ENCODE results near the gene CAPN13. TPM values are rescaled to one million over a fixed set of nuclear protein-coding genes. Genes with fewer than 3 reads are reported as not detected.

The CAPN13 gene
- total and polyA plus RNA-seq, 2 experiments from 2014 or later, result 0.50 to 0.94 TPM

GRCh38 chr2:30808695-30809094 lies 1.4 kb upstream of the CAPN13 start:
- TF ChIP-seq EZH2 (IDR thresholded peaks at IDR 0.05; ENCODE audit: low read depth, unreplicated experiment) (no peak), CREB1 (CRISPR knock-in tag; IDR thresholded peaks at IDR 0.05; ENCODE audit: low read depth) (no peak), ZNF114 (CRISPR knock-in tag; IDR thresholded peaks at IDR 0.05) (no peak), ZNF331 (CRISPR knock-in tag; IDR thresholded peaks at IDR 0.05; ENCODE audit: low read depth) (no peak), JUNB (IDR thresholded peaks at IDR 0.05; ENCODE audit: unreplicated experiment) (no peak)
- peaks cover 4% of the 10 kb centered on the region; the same call in 1 of the 2 replicates for H3K9me2 ChIP-seq (ENCODE audit: insufficient read depth)
- Mint-ChIP-seq H3K4me1 (peaks cover 13% of the 10 kb centered on the region), H3K27me3 (ENCODE audit: insufficient read depth, low read depth, poor library complexity) (peaks cover 2% of the 10 kb centered on the region), H3K27ac (no peak overlapping the region), H3K9me3 (0 out of 3 replicates have a peak, but pooled peaks cover 2% of the 10 kb centered on the region), H3K4me3 (no peak overlapping the region), H3K36me3 (ENCODE audit: low read depth) (no peaks in the 10 kb centered on the region; the same call in 2 of the 3 replicates)
- no peaks in the 10 kb centered on the region for H3K4me1 ChIP-seq (ENCODE audit: insufficient read depth)
- H3K79me2 ChIP-seq (replicated peaks; ENCODE audit: insufficient read depth), result no peaks in the 10 kb centered on the region
- no peak for ATAC-seq
- no peak overlapping the region for H2AFZ ChIP-seq
- no peaks in the 10 kb centered on the region for H4K20me1 ChIP-seq (replicated peaks; ENCODE audit: insufficient read depth)
- DNase-seq (ENCODE audit: low spot score), result no peak
- H3K36me3 ChIP-seq (ENCODE audit: insufficient read depth), result no peaks in the 10 kb centered on the region
- no peaks in the 10 kb centered on the region for H3K27me3 ChIP-seq (ENCODE audit: insufficient read depth)
- H3K4me3 ChIP-seq, result no peak overlapping the region
- H3K27ac ChIP-seq (ENCODE audit: low read depth), result no peak overlapping the region
- no peaks in the 10 kb centered on the region for H3F3A ChIP-seq (replicated peaks; ENCODE audit: low read depth)
- H3K4me2 ChIP-seq, result no peak overlapping the region

GRCh38 chr2:30803281-30803680 lies 4.0 kb downstream of the CAPN13 start:
- TF ChIP-seq JUNB (IDR thresholded peaks at IDR 0.05; ENCODE audit: unreplicated experiment) (no peak), CTCF (conservative IDR thresholded peaks at IDR 0.05; ENCODE audit: low read depth in 2 of 2) (0 out of 4 replicates have a peak, but pooled peaks of 1 of the 2 experiments have one; percentile 18)
- ATAC-seq (no peak), DNase-seq (ENCODE audit: low spot score) (no peak)
- H4K20me1 ChIP-seq (replicated peaks; ENCODE audit: insufficient read depth), result no peaks in the 10 kb centered on the region
- H3K36me3 ChIP-seq (ENCODE audit: insufficient read depth), result no peaks in the 10 kb centered on the region
- Mint-ChIP-seq H3K36me3 (ENCODE audit: low read depth) (no peaks in the 10 kb centered on the region; the same call in 2 of the 3 replicates), H3K27ac (no peak overlapping the region), H3K9me3 (no peaks in the 10 kb centered on the region), H3K27me3 (ENCODE audit: insufficient read depth, low read depth, poor library complexity) (no peaks in the 10 kb centered on the region), H3K4me3 (no peak overlapping the region), H3K4me1 (peaks cover 23% of the 10 kb centered on the region)
- H3K27ac ChIP-seq (ENCODE audit: low read depth), result no peak overlapping the region
- no peak overlapping the region for H2AFZ ChIP-seq
- H3F3A ChIP-seq (replicated peaks; ENCODE audit: low read depth), result no peaks in the 10 kb centered on the region
- no peak overlapping the region for H3K4me3 ChIP-seq
- no peaks in the 10 kb centered on the region for H3K27me3 ChIP-seq (ENCODE audit: insufficient read depth)
- no peak overlapping the region for H3K4me2 ChIP-seq
- H3K4me1 ChIP-seq (ENCODE audit: insufficient read depth), result peaks cover 7% of the 10 kb centered on the region
- no peaks in the 10 kb centered on the region for H3K79me2 ChIP-seq (replicated peaks; ENCODE audit: insufficient read depth)
- H3K9me2 ChIP-seq (ENCODE audit: insufficient read depth), result peaks cover 18% of the 10 kb centered on the region

- Histone ChIP-seq H3K4me1 (ENCODE audit: insufficient read depth) (peaks cover 13% of the 10 kb centered on the region), H3K36me3 (ENCODE audit: insufficient read depth) (no peaks in the 10 kb centered on the region), H2AFZ (no peak overlapping the region), H3F3A (replicated peaks; ENCODE audit: low read depth) (no peaks in the 10 kb centered on the region), H3K9me2 (ENCODE audit: insufficient read depth) (peaks cover 24% of the 10 kb centered on the region), H3K27me3 (ENCODE audit: insufficient read depth) (no peaks in the 10 kb centered on the region), H4K20me1 (replicated peaks; ENCODE audit: insufficient read depth) (no peaks in the 10 kb centered on the region), H3K79me2 (replicated peaks; ENCODE audit: insufficient read depth) (no peaks in the 10 kb centered on the region), H3K27ac (ENCODE audit: low read depth) (no peak overlapping the region), H3K4me2 (no peak overlapping the region), H3K4me3 (no peak overlapping the region)
- ATAC-seq (no peak), DNase-seq (ENCODE audit: low spot score) (no peak)
- H3K4me1 Mint-ChIP-seq, result peaks cover 25% of the 10 kb centered on the region
- H3K36me3 Mint-ChIP-seq (ENCODE audit: low read depth), result no peaks in the 10 kb centered on the region; the same call in 2 of the 3 replicates
- no peak for TF ChIP-seq EZH2 (IDR thresholded peaks at IDR 0.05; ENCODE audit: low read depth, unreplicated experiment)
- H3K9me3 Mint-ChIP-seq, result no peaks in the 10 kb centered on the region; the same call in 2 of the 3 replicates
- peaks cover 3% of the 10 kb centered on the region for H3K27me3 Mint-ChIP-seq (ENCODE audit: insufficient read depth, low read depth, poor library complexity)
- no peak overlapping the region for H3K27ac Mint-ChIP-seq
- H3K4me3 Mint-ChIP-seq, result no peak overlapping the region
Measured at GRCh38 chr2:30802611-30803010, 4.6 kb downstream of the CAPN13 start.
